Hypothalamus (tissue), 51 donors: ENCODE measurements around the gene SCN4A.
"Not testable (repeated sequence)": the region's sequence is repeated elsewhere in the genome, so short reads cannot be mapped to it uniquely, and the experiment has no call there.

Experiments used
- DNase-seq, 51 donors: peaks; one replicate each; lab custom pipeline; 2025; lab: John Stamatoyannopoulos, UW

The SCN4A gene

GRCh38 chr17:63941751-63942150 lies 31.0 kb downstream of the SCN4A start:
- DNase-seq: no peak

- no peak for DNase-seq
Measured at GRCh38 chr17:63941162-63941561, 31.6 kb downstream of the SCN4A start.

- no peak for DNase-seq
Measured at GRCh38 chr17:63940584-63940983, 32.1 kb downstream of the SCN4A start.

GRCh38 chr17:63939884-63940283 lies 32.8 kb downstream of the SCN4A start:
- DNase-seq: no peak

- no peak for DNase-seq
Measured at GRCh38 chr17:63939401-63939800, 33.3 kb downstream of the SCN4A start.

GRCh38 chr17:63937920-63938319 lies 34.8 kb downstream of the SCN4A start:
- no peak for DNase-seq

GRCh38 chr17:63937319-63937718 lies 35.4 kb downstream of the SCN4A start:
- DNase-seq: no peak

- no peak for DNase-seq
Measured at GRCh38 chr17:63934183-63935112, 38.3 kb downstream of the SCN4A start.

GRCh38 chr17:63933598-63933997 lies 39.1 kb downstream of the SCN4A start:
- no peak for DNase-seq

- no peak for DNase-seq
Measured at GRCh38 chr17:63932721-63933120, 40.0 kb downstream of the SCN4A start.

- DNase-seq: no peak
Measured at GRCh38 chr17:63931981-63932561, 40.6 kb downstream of the SCN4A start, which contains the start of gene CD79B. Gene CD79B, minus strand, starts transcription at chr17:63932331. Its CDS starts 70 bp downstream, at chr17:63932261.

- DNase-seq: peak in 2 of 51 donors; percentile 7 to 19
Measured at GRCh38 chr17:63930951-63931575, 41.7 kb downstream of the SCN4A start.

GRCh38 chr17:63929860-63930766 lies 42.6 kb downstream of the SCN4A start:
- peak in 1 of 51 donors; percentile 14 for DNase-seq

GRCh38 chr17:63928966-63929695 lies 43.6 kb downstream of the SCN4A start:
- no peak for DNase-seq

- DNase-seq: no peak
Measured at GRCh38 chr17:63928172-63928666, 44.5 kb downstream of the SCN4A start.

- no peak for DNase-seq
Measured at GRCh38 chr17:63927464-63928171, 45.1 kb downstream of the SCN4A start.

- no peak for DNase-seq
Measured at GRCh38 chr17:63926164-63926563, 46.6 kb downstream of the SCN4A start.

GRCh38 chr17:63925615-63926014 lies 47.1 kb downstream of the SCN4A start:
- DNase-seq: no peak

- not testable (repeated sequence) for DNase-seq
Measured at GRCh38 chr17:63922402-63922801, 50.3 kb downstream of the SCN4A start.
